HG03025 (cell line): ENCODE results near the gene RNF213.
"Not testable (repeated sequence)": the region's sequence is repeated elsewhere in the genome, so short reads cannot be mapped to it uniquely, and the experiment has no call there.

Source experiments
- ATAC-seq: cut with Tn5 transposase; IDR thresholded peaks from one replicate; pipeline ENCODE4 v1.9.1; 2021; ENCODE audit warnings: mild to moderate bottlenecking, moderate library complexity; ENCODE audit not compliant: unreplicated experiment, low FRiP score

RNF213 gene

GRCh38 chr17:80407917-80408316, 147.3 kb downstream of the RNF213 start:
- not testable (repeated sequence) for ATAC-seq

GRCh38 chr17:80408872-80409271, 148.2 kb downstream of the RNF213 start:
- no peak for ATAC-seq

- no peak for ATAC-seq
These were observed 149.0 kb downstream of the RNF213 start for GRCh38 chr17:80409626-80410025.

- ATAC-seq = not testable (repeated sequence)
These were observed 149.9 kb downstream of the RNF213 start for GRCh38 chr17:80410441-80411087.

- ATAC-seq = no peak
These were observed 153.3 kb downstream of the RNF213 start for GRCh38 chr17:80413771-80414507.

GRCh38 chr17:80414508-80414802, 153.8 kb downstream of the RNF213 start:
- ATAC-seq = peak; percentile 31

- peak; percentile 85 for ATAC-seq
These were observed 154.4 kb downstream of the RNF213 start, which contains the start of gene ENDOV for GRCh38 chr17:80414803-80415625. TSS of gene ENDOV (plus strand) at chr17:80415167. CDS start at chr17:80415195, 28 bp downstream.

GRCh38 chr17:80415626-80416137, 155.0 kb downstream of the RNF213 start:
- no peak for ATAC-seq

- ATAC-seq = no peak
These were observed 155.7 kb downstream of the RNF213 start for GRCh38 chr17:80416260-80416939.

- no peak for ATAC-seq
These were observed 156.3 kb downstream of the RNF213 start for GRCh38 chr17:80416940-80417293.

GRCh38 chr17:80418589-80418988, 157.9 kb downstream of the RNF213 start:
- ATAC-seq = no peak

- no peak for ATAC-seq
These were observed 158.6 kb downstream of the RNF213 start for GRCh38 chr17:80419255-80419654.

GRCh38 chr17:80421381-80422090, 160.9 kb downstream of the RNF213 start:
- ATAC-seq = no peak

- ATAC-seq = no peak
These were observed 161.6 kb downstream of the RNF213 start for GRCh38 chr17:80422276-80422675.

- ATAC-seq = no peak
These were observed 162.3 kb downstream of the RNF213 start for GRCh38 chr17:80422981-80423380.

- no peak for ATAC-seq
These were observed 163.0 kb downstream of the RNF213 start for GRCh38 chr17:80423536-80424225.

GRCh38 chr17:80424261-80424660, 163.6 kb downstream of the RNF213 start:
- ATAC-seq = no peak

- ATAC-seq = no peak
These were observed 164.5 kb downstream of the RNF213 start for GRCh38 chr17:80424878-80425765.
